GM12873 (cell line): ENCODE data around the gene CDCA5.
A peak's percentile ranks its signal among the peaks of the same experiment; 100 is the strongest.

Experiments used
- TF ChIP-seq, protein P1 (sequence below): IDR thresholded peaks from 2 replicates; pipeline ENCODE4 v1.5.1; 2012; ENCODE audit warnings: low read depth, mild to moderate bottlenecking, moderate library complexity, low read length, control low read depth; ENCODE audit not compliant: insufficient read depth; ENCODE audit errors: missing control alignments

CDCA5 gene

DNA sequence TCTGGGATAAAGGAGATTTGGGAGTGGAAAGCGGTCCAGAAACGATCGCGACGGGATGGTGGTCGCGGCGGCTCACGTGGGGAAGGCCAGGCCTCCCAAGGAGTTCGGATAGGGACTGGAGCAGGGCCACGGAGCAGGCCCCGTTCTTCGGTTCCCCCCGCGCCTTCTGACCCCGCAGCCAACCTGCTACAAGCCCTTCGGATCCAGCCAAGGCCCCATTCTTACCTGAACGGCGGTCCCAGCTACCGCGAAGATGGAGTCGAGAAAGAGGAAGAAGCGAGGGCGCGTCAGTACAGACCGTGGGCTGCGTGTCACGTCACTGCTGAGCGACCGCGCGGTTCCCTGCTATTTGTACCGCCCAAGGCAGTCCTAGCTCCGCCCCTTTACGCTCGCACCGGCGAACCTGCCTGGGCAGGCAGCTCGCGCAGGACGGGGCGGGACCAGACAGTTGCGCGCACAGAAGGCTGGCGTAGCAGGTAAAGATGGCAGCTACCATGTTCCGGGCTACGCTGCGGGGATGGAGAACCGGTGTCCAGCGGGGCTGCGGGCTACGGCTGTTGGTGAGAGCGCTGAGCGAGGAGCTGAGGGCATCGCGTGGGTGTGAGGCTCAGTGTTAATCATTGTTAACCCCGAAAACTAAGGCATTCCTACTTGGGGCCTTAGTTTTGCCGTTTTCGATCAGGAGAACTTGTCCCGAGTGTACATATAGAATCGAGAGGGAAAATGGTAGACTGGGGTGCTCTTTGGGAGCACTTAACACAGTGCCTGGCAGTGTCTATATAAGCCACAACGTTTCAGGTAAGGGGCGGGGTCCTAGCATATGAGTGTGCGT lies 38.2 kb upstream of the CDCA5 start, which contains the start of the genes FAU and MRPL49:
FAU (minus strand) TSS at position 270 of the 832 bp plus-strand sequence. CDS start 321 bp downstream, outside the sequence.
MRPL49 (plus strand) TSS at position 457 of the 832 bp plus-strand sequence; CDS start at position 483, 26 bp downstream.
- TF ChIP-seq, protein P1, sequence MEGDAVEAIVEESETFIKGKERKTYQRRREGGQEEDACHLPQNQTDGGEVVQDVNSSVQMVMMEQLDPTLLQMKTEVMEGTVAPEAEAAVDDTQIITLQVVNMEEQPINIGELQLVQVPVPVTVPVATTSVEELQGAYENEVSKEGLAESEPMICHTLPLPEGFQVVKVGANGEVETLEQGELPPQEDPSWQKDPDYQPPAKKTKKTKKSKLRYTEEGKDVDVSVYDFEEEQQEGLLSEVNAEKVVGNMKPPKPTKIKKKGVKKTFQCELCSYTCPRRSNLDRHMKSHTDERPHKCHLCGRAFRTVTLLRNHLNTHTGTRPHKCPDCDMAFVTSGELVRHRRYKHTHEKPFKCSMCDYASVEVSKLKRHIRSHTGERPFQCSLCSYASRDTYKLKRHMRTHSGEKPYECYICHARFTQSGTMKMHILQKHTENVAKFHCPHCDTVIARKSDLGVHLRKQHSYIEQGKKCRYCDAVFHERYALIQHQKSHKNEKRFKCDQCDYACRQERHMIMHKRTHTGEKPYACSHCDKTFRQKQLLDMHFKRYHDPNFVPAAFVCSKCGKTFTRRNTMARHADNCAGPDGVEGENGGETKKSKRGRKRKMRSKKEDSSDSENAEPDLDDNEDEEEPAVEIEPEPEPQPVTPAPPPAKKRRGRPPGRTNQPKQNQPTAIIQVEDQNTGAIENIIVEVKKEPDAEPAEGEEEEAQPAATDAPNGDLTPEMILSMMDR = no peak

DNA sequence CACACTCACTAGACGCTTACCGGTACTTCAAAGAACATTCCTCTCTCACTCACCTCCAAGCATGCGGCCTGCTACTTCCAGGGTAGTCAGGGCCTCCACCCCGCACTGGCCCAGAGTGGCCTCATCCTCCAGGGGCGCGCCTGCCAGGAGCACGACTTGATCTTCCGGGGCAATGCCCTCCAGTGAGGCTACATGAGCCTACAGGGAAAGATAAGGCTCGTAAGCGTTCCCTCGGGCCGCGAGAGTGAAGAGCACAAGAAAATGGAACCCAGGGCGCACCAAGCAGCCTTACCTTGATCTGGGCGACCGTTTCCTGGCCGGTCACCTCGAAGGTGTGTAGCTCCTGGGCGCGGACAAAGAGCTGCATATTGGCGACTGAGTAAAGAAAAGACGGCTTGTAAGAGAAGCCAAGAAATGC lies 37.6 kb upstream of the CDCA5 start:
- TF ChIP-seq, protein P1 = no peak

DNA sequence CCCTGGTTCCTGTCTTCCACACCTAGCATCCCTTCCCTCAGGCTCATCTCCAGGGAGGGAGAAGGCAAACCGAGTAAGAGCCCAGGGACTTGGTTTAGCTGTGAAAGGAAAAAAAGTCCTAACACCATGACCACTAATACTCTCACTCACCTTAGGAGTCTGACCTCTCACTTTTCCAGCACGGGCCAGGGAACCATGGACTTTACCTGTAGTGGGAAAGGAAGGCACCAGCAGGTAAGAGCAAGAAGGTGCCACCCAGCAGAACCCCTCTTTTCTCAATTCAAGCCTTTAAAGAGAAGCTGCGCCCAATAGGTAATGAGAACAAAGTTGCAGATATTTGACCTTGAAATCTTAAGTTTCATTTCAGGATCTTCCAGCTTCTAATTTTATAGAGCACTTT lies 37.0 kb upstream of the CDCA5 start:
- TF ChIP-seq, protein P1 = no peak

GRCh38 chr11:65119670-65119995 lies 35.8 kb upstream of the CDCA5 start:
- TF ChIP-seq, protein P1 = no peak

DNA sequence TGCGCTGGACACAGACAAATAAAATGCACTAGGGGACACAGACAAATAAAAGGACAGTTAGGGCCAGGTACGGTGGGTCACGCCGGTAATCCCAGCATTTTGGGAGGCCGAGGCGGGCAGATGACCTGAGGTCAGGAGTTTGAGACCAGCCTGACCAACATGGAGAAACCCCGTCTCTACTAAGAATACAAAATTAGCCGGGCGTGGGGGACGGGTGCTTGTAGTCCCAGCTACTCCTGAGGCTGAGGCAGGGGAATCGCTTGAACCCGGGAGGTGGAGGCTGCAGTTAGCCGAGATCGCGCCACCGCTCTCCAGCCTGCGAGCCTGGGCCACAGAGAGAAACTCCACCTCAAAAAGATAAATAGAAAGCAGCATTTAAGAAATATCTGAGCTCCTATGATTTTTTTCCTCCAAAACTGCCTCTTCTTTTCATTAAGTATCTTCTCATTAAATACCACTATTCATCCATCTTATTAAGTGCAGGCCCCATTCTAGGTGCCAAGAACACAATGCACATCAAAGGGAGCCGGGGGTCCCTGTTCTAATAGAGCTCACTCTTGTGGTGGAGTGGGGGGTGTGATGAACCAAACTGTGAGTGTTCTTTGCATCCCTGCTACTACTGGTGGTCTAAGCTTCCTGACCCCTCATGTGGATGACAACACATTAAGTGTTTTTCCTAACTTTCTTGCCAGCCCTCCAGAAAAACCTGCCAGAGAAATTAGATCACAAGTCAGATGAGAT lies 34.4 kb upstream of the CDCA5 start:
- TF ChIP-seq, protein P1 = no peak

DNA sequence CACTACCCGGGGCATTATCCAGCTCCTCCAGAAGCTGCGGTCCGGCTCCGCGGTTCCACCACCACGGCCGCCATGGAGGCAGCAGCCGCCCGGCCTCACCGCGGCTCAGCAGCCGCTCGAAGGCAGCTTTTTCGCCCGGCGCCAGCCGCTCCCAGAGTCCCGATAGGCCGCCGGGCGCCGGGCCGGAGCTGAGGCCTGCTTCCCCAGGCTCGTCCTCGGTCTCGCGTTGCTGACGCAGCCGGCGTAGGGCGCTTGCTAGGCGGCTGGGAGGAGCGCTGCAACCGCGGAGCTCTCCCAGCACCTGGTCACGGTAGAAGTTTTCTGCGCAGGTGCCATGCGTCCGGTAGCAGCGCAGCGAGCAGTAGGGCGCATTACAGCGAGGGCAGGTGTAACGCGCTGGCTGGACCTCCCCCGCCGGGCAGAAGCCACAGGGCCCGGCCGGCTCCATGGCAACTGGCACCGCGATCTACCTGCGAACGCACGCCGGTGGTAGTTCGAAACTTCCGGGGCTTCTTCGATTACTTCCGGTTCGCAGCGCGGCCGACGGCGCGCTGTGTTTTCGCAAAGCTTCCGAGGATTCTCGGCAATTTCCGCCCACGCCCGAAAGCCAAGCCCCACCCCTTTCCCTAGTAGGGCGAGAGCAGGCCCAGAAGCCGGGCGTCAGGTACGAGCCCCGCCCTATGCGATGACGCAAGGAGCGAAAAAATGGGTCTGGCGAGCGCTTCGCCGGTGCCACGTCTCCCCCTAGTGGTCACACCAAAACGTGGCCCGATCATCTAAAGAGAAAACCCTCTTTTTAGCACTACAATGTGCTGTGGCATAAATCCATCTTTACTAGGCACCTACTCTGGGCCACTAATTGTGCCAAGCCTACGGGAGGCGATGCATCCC lies 33.6 kb upstream of the CDCA5 start, which contains the start of gene ZNHIT2:
ZNHIT2 (minus strand) TSS at position 496 of the 891 bp plus-strand sequence; CDS start at position 448, 48 bp downstream.
- TF ChIP-seq, protein P1 = peak; percentile 91
